OCI-LY1 (cell line): ENCODE data around the gene USH2A.

Experiments used
- H2AFZ ChIP-seq: fragments of 200-600 bp; sonication (generic), shearing (Covaris generic); 2 replicates; pipeline ENCODE4 v1.6.0; 2014; ENCODE audit warnings: antibody characterized with exemption, mild to moderate bottlenecking, low read length
- H3F3A ChIP-seq: fragments of 200-600 bp; sonication (generic), shearing (Covaris generic); 2 replicates; pipeline ENCODE4 v1.6.0; 2014; ENCODE audit warnings: mild to moderate bottlenecking, antibody characterized with exemption, low read length, moderate library complexity; ENCODE audit not compliant: insufficient read depth
- H3K27ac ChIP-seq: fragments of 200-600 bp; sonication (generic); 2 replicates; pipeline ENCODE4 v1.5.1; 2014; ENCODE audit warnings: low read length, mixed run types, mild to moderate bottlenecking, low read depth; ENCODE audit not compliant: poor library complexity, severe bottlenecking
- H3K27me3 ChIP-seq: fragments of 200-600 bp; sonication (generic); 2 replicates; pipeline ENCODE4 v1.6.0; 2014; ENCODE audit warnings: antibody characterized with exemption, mild to moderate bottlenecking, low read length, moderate library complexity; ENCODE audit not compliant: insufficient read depth
- H3K36me3 ChIP-seq: fragments of 200-600 bp; sonication (generic); 2 replicates; pipeline ENCODE4 v1.6.1; 2014; ENCODE audit warnings: mild to moderate bottlenecking, antibody characterized with exemption, low read length, moderate library complexity, mixed read lengths; ENCODE audit not compliant: insufficient read depth
- H3K4me1 ChIP-seq: fragments of 200-600 bp; sonication (generic); 2 replicates; pipeline ENCODE4 v1.5.1; 2014; ENCODE audit warnings: mild to moderate bottlenecking, low read length, moderate library complexity; ENCODE audit not compliant: insufficient read depth, severe bottlenecking
- H3K4me2 ChIP-seq: fragments of 200-600 bp; sonication (generic), shearing (Covaris generic); 2 replicates; pipeline ENCODE4 v1.6.1; 2014; ENCODE audit warnings: low read length
- H3K4me3 ChIP-seq: fragments of 200-600 bp; sonication (generic); 2 replicates; pipeline ENCODE4 v1.5.1; 2014; ENCODE audit warnings: low read length, low read depth, mild to moderate bottlenecking, mixed read lengths; ENCODE audit not compliant: poor library complexity, severe bottlenecking
- H3K79me2 ChIP-seq: fragments of 200-600 bp; shearing (Covaris generic); 2 replicates; pipeline ENCODE4 v1.6.1; 2016; ENCODE audit warnings: mixed run types, low read length, mixed read lengths; ENCODE audit not compliant: insufficient read depth
- H3K9ac ChIP-seq: fragments of 200-600 bp; sonication (generic), shearing (Covaris generic); 2 replicates; pipeline ENCODE4 v1.6.1; 2014; ENCODE audit warnings: mild to moderate bottlenecking, low read length, mixed read lengths
- H3K9me2 ChIP-seq: fragments of 200-600 bp; sonication (generic), shearing (Covaris generic); 2 replicates; pipeline ENCODE4 v1.6.1; 2014; ENCODE audit warnings: low read depth, mild to moderate bottlenecking, low read length, mixed read lengths
- H3K9me3 ChIP-seq: fragments of 200-600 bp; shearing (Covaris generic); 2 replicates; pipeline ENCODE4 v1.6.1; 2014; ENCODE audit warnings: low read length, mixed read lengths
- H4K20me1 ChIP-seq: fragments of 200-600 bp; sonication (generic), shearing (Covaris generic); 2 replicates; pipeline ENCODE4 v1.6.0; 2016; ENCODE audit warnings: mild to moderate bottlenecking, low read length; ENCODE audit not compliant: insufficient read depth
- EZH2 ChIP-seq: fragments of 200-600 bp; sonication (generic), shearing (Covaris generic); IDR thresholded peaks from 2 replicates; pipeline ENCODE4 v1.8.0; 2017; ENCODE audit warnings: borderline replicate concordance, mixed run types, mild to moderate bottlenecking, antibody characterized with exemption, low read length, moderate library complexity, mixed read lengths
- TF ChIP-seq, protein P1 (sequence below): fragments of 200-600 bp; sonication (generic), shearing (Covaris generic); IDR thresholded peaks from 2 replicates; pipeline ENCODE4 v1.5.1; 2017; ENCODE audit warnings: mild to moderate bottlenecking, antibody characterized with exemption, low read length, moderate library complexity, mixed read lengths

Gene USH2A

GRCh38 chr1:216049741-216050430, 373.4 kb downstream of the USH2A start:
- Histone ChIP-seq H2AFZ (no peak overlapping the region), H3K9ac (no peak overlapping the region), H3K79me2 (no peaks in the 10 kb centered on the region), H3K9me2 (no peaks in the 10 kb centered on the region), H3K9me3 (no peaks in the 10 kb centered on the region), H3K27me3 (no peaks in the 10 kb centered on the region), H3F3A (no peaks in the 10 kb centered on the region), H3K4me2 (no peak overlapping the region), H3K4me1 (no peaks in the 10 kb centered on the region), H4K20me1 (no peaks in the 10 kb centered on the region), H3K4me3 (no peak overlapping the region), H3K27ac (no peak overlapping the region), H3K36me3 (no peaks in the 10 kb centered on the region)
- no peak for TF ChIP-seq EZH2
- TF ChIP-seq, protein P1, sequence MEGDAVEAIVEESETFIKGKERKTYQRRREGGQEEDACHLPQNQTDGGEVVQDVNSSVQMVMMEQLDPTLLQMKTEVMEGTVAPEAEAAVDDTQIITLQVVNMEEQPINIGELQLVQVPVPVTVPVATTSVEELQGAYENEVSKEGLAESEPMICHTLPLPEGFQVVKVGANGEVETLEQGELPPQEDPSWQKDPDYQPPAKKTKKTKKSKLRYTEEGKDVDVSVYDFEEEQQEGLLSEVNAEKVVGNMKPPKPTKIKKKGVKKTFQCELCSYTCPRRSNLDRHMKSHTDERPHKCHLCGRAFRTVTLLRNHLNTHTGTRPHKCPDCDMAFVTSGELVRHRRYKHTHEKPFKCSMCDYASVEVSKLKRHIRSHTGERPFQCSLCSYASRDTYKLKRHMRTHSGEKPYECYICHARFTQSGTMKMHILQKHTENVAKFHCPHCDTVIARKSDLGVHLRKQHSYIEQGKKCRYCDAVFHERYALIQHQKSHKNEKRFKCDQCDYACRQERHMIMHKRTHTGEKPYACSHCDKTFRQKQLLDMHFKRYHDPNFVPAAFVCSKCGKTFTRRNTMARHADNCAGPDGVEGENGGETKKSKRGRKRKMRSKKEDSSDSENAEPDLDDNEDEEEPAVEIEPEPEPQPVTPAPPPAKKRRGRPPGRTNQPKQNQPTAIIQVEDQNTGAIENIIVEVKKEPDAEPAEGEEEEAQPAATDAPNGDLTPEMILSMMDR, result no peak

DNA sequence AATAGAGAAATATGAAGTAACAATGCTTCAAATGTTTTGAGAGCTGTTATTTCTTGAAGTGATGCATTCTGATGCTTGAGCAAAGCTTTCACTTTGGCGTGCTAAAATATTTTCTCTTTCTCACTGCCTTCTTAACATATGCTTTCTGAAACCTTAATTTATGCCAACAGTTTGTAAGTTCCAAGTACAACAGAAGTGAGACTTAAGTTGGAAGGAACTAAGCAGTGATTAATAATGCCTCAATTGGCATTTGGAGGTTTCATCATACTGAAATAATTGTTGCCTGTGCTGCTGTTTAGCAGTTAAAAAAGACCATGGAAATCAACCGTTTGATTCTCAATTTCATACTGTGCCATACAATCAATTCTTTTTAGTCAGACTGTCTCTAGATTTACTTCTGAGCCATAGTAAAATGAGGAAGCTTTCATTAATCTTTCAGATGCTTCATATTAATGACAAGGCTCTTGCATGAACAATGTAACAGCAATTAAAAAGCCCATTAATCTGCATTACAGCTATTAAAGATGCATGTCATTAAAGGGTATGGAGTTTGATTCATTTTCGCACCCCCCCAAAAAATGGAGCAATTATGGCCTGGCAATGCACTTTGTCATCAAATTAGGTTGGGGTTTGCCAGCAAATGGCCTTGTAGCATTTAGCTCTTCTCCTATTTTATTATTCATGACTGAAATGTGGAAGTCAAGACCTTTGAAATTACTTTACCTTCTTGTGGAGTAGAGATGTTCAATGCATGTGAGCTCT, 375.3 kb downstream of the USH2A start:
- no peaks in the 10 kb centered on the region for H3K36me3 ChIP-seq
- H3F3A ChIP-seq, result no peaks in the 10 kb centered on the region
- no peaks in the 10 kb centered on the region for H3K4me1 ChIP-seq
- H3K9ac ChIP-seq, result no peak overlapping the region
- H4K20me1 ChIP-seq, result no peaks in the 10 kb centered on the region
- no peaks in the 10 kb centered on the region for H3K9me3 ChIP-seq
- H3K4me2 ChIP-seq, result no peak overlapping the region
- H3K27ac ChIP-seq, result no peak overlapping the region
- TF ChIP-seq EZH2, result no peak
- TF ChIP-seq, protein P1, result no peak
- no peak overlapping the region for H2AFZ ChIP-seq
- H3K4me3 ChIP-seq, result no peak overlapping the region
- no peaks in the 10 kb centered on the region for H3K79me2 ChIP-seq
- H3K9me2 ChIP-seq, result no peaks in the 10 kb centered on the region
- H3K27me3 ChIP-seq, result no peaks in the 10 kb centered on the region

DNA sequence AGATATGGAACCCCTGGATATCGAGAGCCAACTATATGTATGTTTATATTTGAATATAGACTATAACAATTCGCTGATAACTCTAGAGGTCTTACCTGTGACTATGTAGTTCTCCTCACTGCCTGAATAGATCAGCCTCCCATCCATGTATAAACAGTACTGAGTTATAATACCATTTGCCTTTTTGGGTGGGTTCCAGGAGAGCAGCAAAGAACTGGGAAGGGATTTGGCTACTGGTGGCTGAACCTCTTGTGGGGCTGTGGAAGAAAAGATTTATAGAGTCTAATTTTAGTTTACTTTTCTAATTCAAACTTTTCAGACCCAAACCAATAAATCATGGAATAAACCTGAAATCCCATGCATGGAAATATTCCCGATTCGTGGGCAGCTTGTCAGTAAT, 376.9 kb downstream of the USH2A start:
- no peak overlapping the region for H3K27ac ChIP-seq
- no peaks in the 10 kb centered on the region for H3F3A ChIP-seq
- no peaks in the 10 kb centered on the region for H3K36me3 ChIP-seq
- H3K4me2 ChIP-seq, result no peak overlapping the region
- H3K79me2 ChIP-seq, result no peaks in the 10 kb centered on the region
- no peaks in the 10 kb centered on the region for H4K20me1 ChIP-seq
- no peaks in the 10 kb centered on the region for H3K9me2 ChIP-seq
- no peak for TF ChIP-seq EZH2
- TF ChIP-seq, protein P1, result no peak
- no peak overlapping the region for H3K9ac ChIP-seq
- no peak overlapping the region for H2AFZ ChIP-seq
- H3K4me1 ChIP-seq, result no peaks in the 10 kb centered on the region
- H3K27me3 ChIP-seq, result no peaks in the 10 kb centered on the region
- H3K9me3 ChIP-seq, result no peaks in the 10 kb centered on the region
- no peak overlapping the region for H3K4me3 ChIP-seq
